Ovary (tissue), 3 donors: ENCODE measurements around the gene MRRF.

Source experiments
- EP300 ChIP-seq: sonication (generic); formaldehyde crosslinking; IDR thresholded peaks from one replicate; pipeline ENCODE4 v1.6.1; 2017; ENCODE audit warnings: antibody characterized with exemption
- POLR2A ChIP-seq: fragments of 450-650 bp; IDR thresholded peaks from one replicate; pipeline ENCODE4 v1.6.1; 2017; ENCODE audit warnings: antibody characterized with exemption, mild to moderate bottlenecking, moderate library complexity
- TF ChIP-seq, protein P1 (sequence below), 3 donors: fragments of 450-650 bp in 2 of 3; fragments of 200-600 bp in 1 of 3; IDR thresholded peaks; one replicate each; pipeline versions ENCODE4 v1.5.1 to v1.8.0; 2016 to 2022; ENCODE audit warnings: antibody characterized with exemption in 3 of 3, mild to moderate bottlenecking in 1 of 3
- donor health status: DM: no; HTN: no; CAD: no.

DNA sequence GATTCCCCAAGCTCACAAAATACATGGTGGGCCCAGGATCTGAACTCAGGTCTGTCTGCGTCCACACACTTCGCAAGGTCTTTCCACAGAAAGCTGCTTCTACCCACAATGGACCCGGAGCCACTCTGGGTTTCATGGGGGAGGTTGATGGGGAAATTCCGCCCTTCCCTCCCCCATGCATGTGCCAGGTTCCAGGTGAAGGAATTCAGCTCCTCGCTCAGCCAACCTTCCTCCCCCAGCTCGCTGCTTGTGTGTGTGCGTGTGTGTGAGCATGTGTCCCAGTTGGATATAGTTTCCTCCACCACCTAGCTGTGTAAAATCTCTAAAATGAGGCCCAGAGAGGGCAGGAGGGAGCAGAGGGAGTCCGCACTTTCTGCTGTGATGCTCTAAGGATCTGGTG, 107.2 kb downstream of the MRRF start:
- TF ChIP-seq POLR2A (no peak), EP300 (no peak)
- TF ChIP-seq, protein P1, sequence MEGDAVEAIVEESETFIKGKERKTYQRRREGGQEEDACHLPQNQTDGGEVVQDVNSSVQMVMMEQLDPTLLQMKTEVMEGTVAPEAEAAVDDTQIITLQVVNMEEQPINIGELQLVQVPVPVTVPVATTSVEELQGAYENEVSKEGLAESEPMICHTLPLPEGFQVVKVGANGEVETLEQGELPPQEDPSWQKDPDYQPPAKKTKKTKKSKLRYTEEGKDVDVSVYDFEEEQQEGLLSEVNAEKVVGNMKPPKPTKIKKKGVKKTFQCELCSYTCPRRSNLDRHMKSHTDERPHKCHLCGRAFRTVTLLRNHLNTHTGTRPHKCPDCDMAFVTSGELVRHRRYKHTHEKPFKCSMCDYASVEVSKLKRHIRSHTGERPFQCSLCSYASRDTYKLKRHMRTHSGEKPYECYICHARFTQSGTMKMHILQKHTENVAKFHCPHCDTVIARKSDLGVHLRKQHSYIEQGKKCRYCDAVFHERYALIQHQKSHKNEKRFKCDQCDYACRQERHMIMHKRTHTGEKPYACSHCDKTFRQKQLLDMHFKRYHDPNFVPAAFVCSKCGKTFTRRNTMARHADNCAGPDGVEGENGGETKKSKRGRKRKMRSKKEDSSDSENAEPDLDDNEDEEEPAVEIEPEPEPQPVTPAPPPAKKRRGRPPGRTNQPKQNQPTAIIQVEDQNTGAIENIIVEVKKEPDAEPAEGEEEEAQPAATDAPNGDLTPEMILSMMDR (IDR thresholded peaks at IDR 0.05) = no peak
